ENCODE data around the gene TMEM163. TPM values are rescaled to one million over a fixed set of nuclear protein-coding genes. Genes with fewer than 3 reads are reported as not detected.

The TMEM163 gene
- total and polyA plus RNA-seq, 2 donors (not counting 3 experiments of a cell fraction or from before 2014, with no cell fraction given), result 1.0 to 2.8 TPM

DNA sequence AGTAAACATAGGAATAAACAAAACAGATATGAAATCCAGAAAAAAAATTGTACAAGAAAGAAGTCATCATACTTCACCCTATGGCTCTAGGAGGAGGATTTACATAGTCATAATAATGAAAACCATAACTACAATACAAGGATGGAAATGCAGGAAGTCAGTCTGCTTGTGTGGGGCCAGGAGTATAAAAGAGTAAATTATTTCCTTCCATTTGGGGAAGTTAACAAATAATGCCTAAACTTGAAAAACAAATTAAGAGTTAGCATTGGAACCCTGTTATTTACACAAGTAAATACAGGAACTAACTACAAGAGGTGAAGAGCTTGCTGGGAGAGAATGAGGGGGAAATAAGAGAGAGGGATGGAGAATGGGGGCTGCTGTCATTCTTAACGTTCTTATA lies 15.4 kb downstream of the TMEM163 start:
- no peaks in the 10 kb centered on the region for H3K9me3 ChIP-seq (replicated peaks; ENCODE audit: control insufficient read depth, insufficient read depth, low read length)
- no peak overlapping the region for H3K27ac ChIP-seq (ENCODE audit: insufficient read depth, low read depth, low read length)
- ChIA-PET CTCF (interaction anchor here (0.6 to 1.8 kb wide), 5 partner anchors 9 to 46 kb away, joined by 3 to 8 read pairs (median 3); no protein-coding TSS in a partner anchor), POLR2A (interaction anchor here (0.7 kb wide), 1 partner anchor 31 kb away, joined by 6 read pairs; no protein-coding TSS in a partner anchor)
- intact Hi-C loops (cut with micrococcal nuclease) (no loop called here), dilution Hi-C loops (cut with MboI; ENCODE audit: extremely low pct_ligation_motif_present, low sequenced_read_pairs) (no loop called here)
- BruUV-seq (replicated peaks), result no TSS peak
- H3K9ac ChIP-seq (replicated peaks; ENCODE audit: extremely low read depth, insufficient read depth, low read length), result no peak overlapping the region
- no peak overlapping the region for H3K4me3 ChIP-seq (replicated peaks in 1 of 3; ENCODE audit: insufficient read depth in 1 of 3, low read depth in 1 of 3, low read length in 3 of 3)
- DNase-seq (ENCODE audit: low read depth, low spot score) (no peak), FAIRE-seq (peak; percentile 47)
- H4K20me1 ChIP-seq (replicated peaks; ENCODE audit: control insufficient read depth, extremely low read depth, insufficient read depth, low read length), result no peaks in the 10 kb centered on the region
- H3K79me2 ChIP-seq (ENCODE audit: control insufficient read depth, insufficient read depth, low read length), result no peaks in the 10 kb centered on the region
- peaks cover 15% of the 10 kb centered on the region for H3K4me1 ChIP-seq (ENCODE audit: control insufficient read depth, extremely low read depth, insufficient read depth, low read length)
- no peak overlapping the region for H2AFZ ChIP-seq (ENCODE audit: low read depth, low read length)
- H3K27me3 ChIP-seq (ENCODE audit: control insufficient read depth in 2 of 2, insufficient read depth in 2 of 2, low read length in 2 of 2), result no peaks in the 10 kb centered on the region
- TF ChIP-seq MYC (IDR thresholded peaks at IDR 0.05; ENCODE audit: low read depth, low read length) (no peak), JUN (IDR thresholded peaks at IDR 0.05; ENCODE audit: borderline replicate concordance, insufficient read depth, insufficient read length, low read depth) (no peak), POLR2A (IDR thresholded peaks at IDR 0.05; ENCODE audit: low read depth, low read length) (no peak), POLR2AphosphoS5 (IDR thresholded peaks at IDR 0.05; ENCODE audit: insufficient read depth, low read depth, low read length) (no peak), EZH2 (IDR thresholded peaks at IDR 0.05; ENCODE audit: borderline replicate concordance, low read depth, low read length, severe bottlenecking) (no peak), FOS (IDR thresholded peaks at IDR 0.05; ENCODE audit: borderline replicate concordance, insufficient read depth, low read length) (no peak), GATA2 (IDR thresholded peaks at IDR 0.05; ENCODE audit: insufficient read depth, insufficient read length, low read depth, low read length) (no peak)
- TF ChIP-seq, protein P1, sequence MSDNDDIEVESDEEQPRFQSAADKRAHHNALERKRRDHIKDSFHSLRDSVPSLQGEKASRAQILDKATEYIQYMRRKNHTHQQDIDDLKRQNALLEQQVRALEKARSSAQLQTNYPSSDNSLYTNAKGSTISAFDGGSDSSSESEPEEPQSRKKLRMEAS (IDR thresholded peaks at IDR 0.05; ENCODE audit: insufficient read depth, insufficient read length), result no peak
- TF ChIP-seq, protein P2, sequence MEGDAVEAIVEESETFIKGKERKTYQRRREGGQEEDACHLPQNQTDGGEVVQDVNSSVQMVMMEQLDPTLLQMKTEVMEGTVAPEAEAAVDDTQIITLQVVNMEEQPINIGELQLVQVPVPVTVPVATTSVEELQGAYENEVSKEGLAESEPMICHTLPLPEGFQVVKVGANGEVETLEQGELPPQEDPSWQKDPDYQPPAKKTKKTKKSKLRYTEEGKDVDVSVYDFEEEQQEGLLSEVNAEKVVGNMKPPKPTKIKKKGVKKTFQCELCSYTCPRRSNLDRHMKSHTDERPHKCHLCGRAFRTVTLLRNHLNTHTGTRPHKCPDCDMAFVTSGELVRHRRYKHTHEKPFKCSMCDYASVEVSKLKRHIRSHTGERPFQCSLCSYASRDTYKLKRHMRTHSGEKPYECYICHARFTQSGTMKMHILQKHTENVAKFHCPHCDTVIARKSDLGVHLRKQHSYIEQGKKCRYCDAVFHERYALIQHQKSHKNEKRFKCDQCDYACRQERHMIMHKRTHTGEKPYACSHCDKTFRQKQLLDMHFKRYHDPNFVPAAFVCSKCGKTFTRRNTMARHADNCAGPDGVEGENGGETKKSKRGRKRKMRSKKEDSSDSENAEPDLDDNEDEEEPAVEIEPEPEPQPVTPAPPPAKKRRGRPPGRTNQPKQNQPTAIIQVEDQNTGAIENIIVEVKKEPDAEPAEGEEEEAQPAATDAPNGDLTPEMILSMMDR (IDR thresholded peaks at IDR 0.05; ENCODE audit: extremely low read depth in 1 of 2, insufficient read depth in 1 of 2, low read depth in 1 of 2, low read length in 2 of 2), result no peak
- no peaks in the 10 kb centered on the region for H3K9me1 ChIP-seq (replicated peaks; ENCODE audit: control insufficient read depth, extremely low read depth, insufficient read depth, low read length)
- H3K36me3 ChIP-seq (ENCODE audit: control insufficient read depth in 2 of 2, extremely low read depth in 1 of 2, insufficient read depth in 2 of 2, low read length in 2 of 2), result no peaks in the 10 kb centered on the region
- no peak overlapping the region for H3K4me2 ChIP-seq (ENCODE audit: insufficient read depth, low read length)
